ENCODE data around the gene PSORS1C2.

PSORS1C2 gene

DNA sequence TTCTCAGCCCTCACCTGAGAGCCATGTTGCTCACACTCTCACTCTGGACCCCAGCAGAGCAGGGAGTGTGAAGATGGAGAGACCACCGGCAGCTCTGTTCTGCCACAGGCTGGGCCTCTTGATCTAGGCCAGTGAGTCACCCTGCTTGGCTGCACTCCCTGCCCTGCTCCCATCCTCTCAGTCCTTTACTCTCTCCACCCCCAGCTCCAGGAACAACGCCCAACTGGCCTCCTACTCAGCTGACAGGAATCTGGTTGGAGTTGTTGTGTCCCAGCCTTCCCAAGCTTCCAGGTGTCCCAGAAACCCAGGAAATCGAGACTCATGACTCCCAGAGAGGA, 24.4 kb downstream of the PSORS1C2 start, which contains the start of gene PSORS1C1:
Gene PSORS1C1 (plus strand): TSS at position 260 of the 338 bp plus-strand sequence. CDS start 14,833 bp downstream, outside the sequence.
- DNase-seq (ENCODE audit: low spot score): peak; percentile 95

- peak; percentile 32 for DNase-seq (ENCODE audit: low spot score)
These were observed 24.9 kb downstream of the PSORS1C2 start for GRCh38 chr6:31113861-31114540.

DNA sequence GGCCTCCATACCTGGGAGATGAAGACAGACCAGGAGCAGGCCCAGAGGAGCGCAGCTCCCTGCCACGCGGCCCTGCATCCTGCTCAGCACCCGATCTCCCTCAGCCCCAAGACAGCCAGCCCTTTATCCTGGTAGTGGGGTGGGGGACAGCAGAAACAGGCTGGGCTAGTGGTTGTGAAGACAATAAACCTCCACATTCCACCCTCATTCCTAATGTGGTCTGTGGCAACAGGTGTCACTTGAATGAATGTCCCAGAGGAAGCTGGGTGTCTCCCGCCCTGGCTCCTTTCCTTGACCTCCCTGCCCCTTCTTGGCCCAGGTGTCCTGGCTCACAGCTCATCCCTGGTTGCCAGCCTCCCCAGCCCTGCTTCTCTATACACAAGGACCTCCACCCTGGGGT, 26.4 kb downstream of the PSORS1C2 start, which contains the start of gene C6orf15:
Gene C6orf15 (minus strand): TSS at position 98 of the 400 bp plus-strand sequence. CDS start 20 bp downstream, at position 78.
- no peak for DNase-seq (ENCODE audit: low spot score)

GRCh38 chr6:31111712-31112111, 27.2 kb downstream of the PSORS1C2 start:
- DNase-seq (ENCODE audit: low spot score): no peak

GRCh38 chr6:31110825-31111582, 27.9 kb downstream of the PSORS1C2 start:
- DNase-seq (ENCODE audit: low spot score): no peak

- DNase-seq (ENCODE audit: low spot score): no peak
These were observed 31.8 kb downstream of the PSORS1C2 start for GRCh38 chr6:31107052-31107451.

DNA sequence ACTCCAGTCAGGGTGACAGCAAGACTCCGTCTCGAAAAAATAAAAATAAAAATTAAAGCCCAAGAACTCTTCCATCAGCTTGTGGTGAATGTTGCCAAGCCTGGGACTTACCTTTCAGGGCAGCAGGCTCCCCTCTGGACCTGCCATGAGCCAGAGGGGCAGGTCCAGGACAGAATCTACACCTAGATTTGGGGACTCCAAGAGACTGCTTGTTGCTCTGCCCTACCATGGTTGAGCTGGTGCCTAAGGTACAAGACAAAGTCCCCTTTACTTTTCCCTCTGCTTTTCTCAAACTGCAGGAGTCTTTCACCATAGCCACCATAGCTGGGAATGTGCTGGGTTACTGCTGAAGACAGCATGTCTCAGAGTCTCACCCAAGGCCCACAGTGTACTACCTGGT, 35.7 kb downstream of the PSORS1C2 start:
- no peak for DNase-seq (ENCODE audit: low spot score)

DNA sequence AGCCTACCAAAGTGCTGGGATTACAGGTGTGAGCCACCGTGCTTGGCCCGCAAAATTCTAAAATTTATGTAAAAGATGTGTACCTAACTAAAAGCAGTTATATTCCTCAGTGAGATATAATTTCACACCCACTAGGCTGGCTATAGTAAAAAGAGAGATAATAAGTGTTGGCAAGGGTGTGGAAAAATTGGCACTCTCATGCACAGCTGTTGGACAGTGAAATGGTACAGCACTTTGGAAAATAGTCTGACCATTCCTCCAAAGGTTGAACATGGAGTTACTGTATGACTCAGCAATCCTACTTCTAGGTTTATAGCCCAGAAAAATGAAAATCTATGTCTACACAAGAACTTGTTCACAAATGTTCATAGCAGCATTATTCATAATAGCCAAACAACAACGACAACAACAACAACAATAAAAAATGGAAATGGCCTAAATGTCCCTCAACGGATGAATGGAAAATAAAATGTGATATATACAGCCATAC, 40.4 kb downstream of the PSORS1C2 start:
- DNase-seq (ENCODE audit: low spot score): no peak

- DNase-seq (ENCODE audit: low spot score): no peak
These were observed 42.2 kb downstream of the PSORS1C2 start for GRCh38 chr6:31096656-31097055.

DNA sequence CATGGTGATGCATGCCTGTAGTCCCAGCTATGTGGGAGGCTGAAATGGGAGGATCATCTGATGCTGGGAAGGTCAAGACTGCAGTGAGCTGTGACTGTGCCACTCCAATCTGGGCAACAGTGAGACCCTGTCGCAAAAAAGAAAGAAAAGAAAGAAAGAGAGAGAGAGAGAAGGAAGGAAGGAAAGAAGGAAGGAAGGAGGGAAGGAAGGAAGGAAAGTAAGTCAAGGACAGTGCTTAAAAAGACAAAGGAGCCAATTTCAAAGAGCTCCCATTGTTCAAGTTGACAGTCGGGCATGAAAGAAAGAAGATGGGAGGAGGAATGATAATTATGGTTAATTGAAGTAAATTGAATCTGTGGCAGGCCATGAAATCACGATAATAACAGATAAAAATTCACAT, 42.7 kb downstream of the PSORS1C2 start:
- DNase-seq (ENCODE audit: low spot score): no peak

DNA sequence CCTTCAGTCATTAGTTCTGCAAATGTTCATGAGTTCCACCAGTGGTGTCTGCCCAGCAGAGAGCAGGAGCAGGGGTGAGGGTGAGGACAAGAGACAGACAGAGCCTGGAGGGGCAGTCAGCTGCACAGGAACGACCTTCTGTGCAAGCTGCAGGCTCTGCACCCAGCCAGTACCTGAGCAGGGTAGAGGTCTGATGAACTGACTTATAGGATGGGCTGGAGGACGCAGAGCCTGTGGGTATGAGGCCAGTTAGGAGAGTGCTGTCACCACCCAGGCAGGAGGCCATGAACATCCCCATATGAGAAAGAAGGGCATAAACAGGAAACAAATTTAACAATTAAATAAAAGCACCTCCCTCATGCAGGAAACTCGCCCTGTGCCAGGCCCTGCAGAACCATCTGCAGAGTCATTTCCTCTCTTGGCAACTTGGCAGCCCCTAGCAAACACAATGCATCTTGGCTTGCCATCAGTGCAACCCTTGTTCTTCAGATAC, 44.4 kb downstream of the PSORS1C2 start:
- DNase-seq (ENCODE audit: low spot score): no peak

DNA sequence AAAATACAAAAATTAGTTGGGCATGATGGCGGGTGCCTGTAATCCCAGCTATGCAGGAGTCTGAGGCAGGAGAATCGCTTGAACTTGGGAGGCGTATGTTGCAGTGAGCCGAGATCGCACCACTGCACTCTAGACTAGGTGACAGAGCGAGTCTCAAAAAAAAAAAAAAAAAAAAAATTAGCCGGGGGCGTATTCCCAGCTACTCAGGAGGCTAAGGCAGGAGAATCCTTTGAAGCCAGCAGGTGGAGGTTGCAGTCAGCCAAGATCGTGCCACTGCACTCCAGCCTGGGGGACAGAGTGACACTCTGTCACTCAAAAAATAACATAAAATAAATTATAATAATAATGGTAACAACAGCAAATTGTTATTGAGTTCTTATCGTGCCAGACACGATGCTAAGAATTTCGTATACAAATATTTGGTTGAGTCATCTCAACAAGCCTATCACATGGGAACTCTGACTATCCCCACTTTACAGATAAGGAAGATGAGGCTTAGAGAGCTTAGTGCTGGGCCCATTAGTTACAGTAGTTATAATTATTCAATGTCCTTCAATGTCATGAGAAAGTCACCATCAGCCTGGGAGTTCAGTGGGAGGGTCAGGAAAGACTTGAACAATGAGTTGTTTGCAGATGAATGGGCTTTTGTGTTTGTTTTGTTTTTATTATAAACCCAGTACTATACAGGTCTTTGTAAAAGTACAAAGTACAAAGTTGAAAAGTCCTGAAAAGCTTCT, 45.9 kb downstream of the PSORS1C2 start:
- no peak for DNase-seq (ENCODE audit: low spot score)

GRCh38 chr6:31092238-31092637, 46.6 kb downstream of the PSORS1C2 start:
- no peak for DNase-seq (ENCODE audit: low spot score)

- no peak for DNase-seq (ENCODE audit: low spot score)
These were observed 47.2 kb downstream of the PSORS1C2 start for GRCh38 chr6:31091680-31092079.

- DNase-seq (ENCODE audit: low spot score): no peak
These were observed 47.9 kb downstream of the PSORS1C2 start for GRCh38 chr6:31090973-31091364.

DNA sequence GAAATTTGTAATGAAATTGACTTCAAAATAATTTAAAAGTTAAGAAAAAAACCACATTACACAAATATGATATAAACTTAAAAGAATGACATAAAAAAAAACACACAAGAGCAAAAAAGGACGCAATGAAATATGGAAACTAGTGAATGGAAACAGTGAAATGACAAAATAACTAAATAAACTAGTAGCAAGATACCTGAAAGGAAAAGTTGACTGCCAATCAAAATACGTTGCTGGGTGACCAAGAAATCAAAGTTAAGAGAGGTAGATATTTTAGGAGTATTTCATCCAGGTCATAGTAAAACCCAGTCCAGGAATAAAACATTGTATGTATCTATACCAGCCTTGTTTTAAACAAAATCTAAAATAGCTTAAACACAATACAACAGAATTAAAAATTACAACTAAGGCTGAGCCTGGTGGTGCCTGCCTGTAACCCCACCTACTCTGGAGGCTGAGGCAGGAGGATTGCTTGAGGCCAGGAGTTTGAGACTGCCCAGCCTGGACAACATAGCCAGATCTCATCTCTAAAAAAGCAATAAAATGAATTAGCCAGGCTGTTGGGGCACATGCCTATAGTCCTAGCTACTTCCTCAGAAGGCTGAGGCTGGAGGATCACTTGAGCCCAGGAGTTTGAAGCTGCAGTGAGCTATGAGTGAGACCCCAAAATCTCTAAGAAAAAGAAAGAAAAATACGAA, 48.4 kb downstream of the PSORS1C2 start:
- DNase-seq (ENCODE audit: low spot score): no peak
